ENCODE data around the gene CLINT1. TPM values are rescaled to one million over a fixed set of nuclear protein-coding genes. Genes with fewer than 3 reads are reported as not detected.
A peak's percentile ranks its signal among the peaks of the same experiment; 100 is the strongest.

Gene CLINT1
- polyA plus RNA-seq, 3 donors: 67.4 to 100 (median 71.9) TPM

DNA sequence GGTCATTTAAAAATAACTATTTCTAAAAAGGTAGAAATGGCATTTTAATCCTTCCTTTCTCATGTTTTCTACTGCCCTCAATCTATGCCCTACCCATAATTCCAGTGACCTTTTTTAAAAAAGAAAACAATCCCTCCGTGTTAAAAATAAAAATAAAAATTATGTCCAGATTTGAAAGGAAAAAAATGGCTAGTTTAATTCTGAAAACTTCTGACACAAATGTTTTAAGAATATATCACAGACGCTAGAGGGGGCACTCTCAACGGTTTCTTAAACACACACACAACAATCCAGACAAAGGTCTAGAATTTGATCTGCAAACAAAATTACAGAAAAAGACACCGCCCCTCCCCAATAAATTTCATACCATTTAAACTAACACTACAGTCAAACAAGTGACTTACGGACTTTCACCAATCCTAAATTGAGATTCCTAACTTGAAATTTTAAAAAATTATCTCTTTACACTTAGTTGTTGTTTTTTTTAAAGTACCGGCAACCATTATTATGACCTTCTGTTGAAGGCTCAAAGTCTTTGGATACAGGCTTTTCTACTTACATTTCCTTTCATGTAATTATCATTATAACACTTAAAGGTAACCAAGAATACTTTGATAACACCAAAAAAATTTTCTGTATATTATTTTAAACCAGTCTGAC is 38.2 kb downstream of the CLINT1 start:
- no peak overlapping the region for H3K4me3 ChIP-seq (replicated peaks in 1 of 3; ENCODE audit: low read depth in 2 of 3, low read length in 3 of 3)
- H3K36me3 Mint-ChIP-seq: peaks cover 6 to 14% of the 10 kb centered on the region in 2 donors
- TF ChIP-seq, protein P1, sequence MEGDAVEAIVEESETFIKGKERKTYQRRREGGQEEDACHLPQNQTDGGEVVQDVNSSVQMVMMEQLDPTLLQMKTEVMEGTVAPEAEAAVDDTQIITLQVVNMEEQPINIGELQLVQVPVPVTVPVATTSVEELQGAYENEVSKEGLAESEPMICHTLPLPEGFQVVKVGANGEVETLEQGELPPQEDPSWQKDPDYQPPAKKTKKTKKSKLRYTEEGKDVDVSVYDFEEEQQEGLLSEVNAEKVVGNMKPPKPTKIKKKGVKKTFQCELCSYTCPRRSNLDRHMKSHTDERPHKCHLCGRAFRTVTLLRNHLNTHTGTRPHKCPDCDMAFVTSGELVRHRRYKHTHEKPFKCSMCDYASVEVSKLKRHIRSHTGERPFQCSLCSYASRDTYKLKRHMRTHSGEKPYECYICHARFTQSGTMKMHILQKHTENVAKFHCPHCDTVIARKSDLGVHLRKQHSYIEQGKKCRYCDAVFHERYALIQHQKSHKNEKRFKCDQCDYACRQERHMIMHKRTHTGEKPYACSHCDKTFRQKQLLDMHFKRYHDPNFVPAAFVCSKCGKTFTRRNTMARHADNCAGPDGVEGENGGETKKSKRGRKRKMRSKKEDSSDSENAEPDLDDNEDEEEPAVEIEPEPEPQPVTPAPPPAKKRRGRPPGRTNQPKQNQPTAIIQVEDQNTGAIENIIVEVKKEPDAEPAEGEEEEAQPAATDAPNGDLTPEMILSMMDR (IDR thresholded peaks at IDR 0.05): peak; percentile 53
- H3K4me1 ChIP-seq (ENCODE audit: control insufficient read depth in 1 of 2, insufficient read depth in 2 of 2, low read length in 2 of 2): no peaks in the 10 kb centered on the region
- 20% methylated on average over 1 of the region's 6 CpGs for WGBS (ENCODE audit: insufficient coverage)
- H3K9me3 Mint-ChIP-seq: peaks cover 0 to 4% (median 3%) of the 10 kb centered on the region in 7 donors
- H4K20me1 ChIP-seq (ENCODE audit: insufficient read depth, low read length): peaks cover 96% of the 10 kb centered on the region
- DNase-seq: peak in 2 of 3 donors; percentile 2 to 3
- H3K27ac Mint-ChIP-seq: peak overlapping the region in 2 of 7 donors; percentile 10 to 78
- H3K27ac ChIP-seq (ENCODE audit: low read depth in 1 of 2, low read length in 2 of 2): peak overlapping the region in 1 of 2 donors; percentile 18
- H3K4me2 ChIP-seq (replicated peaks; ENCODE audit: extremely low read depth, low read length, poor library complexity, severe bottlenecking): no peak overlapping the region
- no peak overlapping the region for H3K4me3 Mint-ChIP-seq
- H2AFZ ChIP-seq (ENCODE audit: insufficient read depth, low read depth, low read length, poor library complexity, severe bottlenecking): no peak overlapping the region
- H3K36me3 ChIP-seq (replicated peaks in 1 of 2; ENCODE audit: control insufficient read depth in 1 of 2, insufficient read depth in 2 of 2, low read length in 2 of 2): peaks cover 1 to 14% of the 10 kb centered on the region in 2 donors
- H3K27me3 ChIP-seq (ENCODE audit: control insufficient read depth in 2 of 2, insufficient read depth in 2 of 2, low read length in 2 of 2): no peaks in the 10 kb centered on the region
- H3K79me2 ChIP-seq (ENCODE audit: insufficient read depth, low read length): peaks cover 97% of the 10 kb centered on the region
- H3K9me3 ChIP-seq (replicated peaks in 1 of 2; ENCODE audit: control insufficient read depth in 1 of 2, insufficient read depth in 1 of 2, low read length in 2 of 2): peaks cover 0 to 3% of the 10 kb centered on the region in 2 donors
- H3K27me3 Mint-ChIP-seq (ENCODE audit: low read depth in 3 of 3): no peaks in the 10 kb centered on the region
- H3K4me1 Mint-ChIP-seq: peaks cover 10% of the 10 kb centered on the region
- intact Hi-C loops (cut with micrococcal nuclease): no loop called here
- H3K9ac ChIP-seq (ENCODE audit: insufficient read depth, low read length, poor library complexity, severe bottlenecking): no peak overlapping the region

DNA sequence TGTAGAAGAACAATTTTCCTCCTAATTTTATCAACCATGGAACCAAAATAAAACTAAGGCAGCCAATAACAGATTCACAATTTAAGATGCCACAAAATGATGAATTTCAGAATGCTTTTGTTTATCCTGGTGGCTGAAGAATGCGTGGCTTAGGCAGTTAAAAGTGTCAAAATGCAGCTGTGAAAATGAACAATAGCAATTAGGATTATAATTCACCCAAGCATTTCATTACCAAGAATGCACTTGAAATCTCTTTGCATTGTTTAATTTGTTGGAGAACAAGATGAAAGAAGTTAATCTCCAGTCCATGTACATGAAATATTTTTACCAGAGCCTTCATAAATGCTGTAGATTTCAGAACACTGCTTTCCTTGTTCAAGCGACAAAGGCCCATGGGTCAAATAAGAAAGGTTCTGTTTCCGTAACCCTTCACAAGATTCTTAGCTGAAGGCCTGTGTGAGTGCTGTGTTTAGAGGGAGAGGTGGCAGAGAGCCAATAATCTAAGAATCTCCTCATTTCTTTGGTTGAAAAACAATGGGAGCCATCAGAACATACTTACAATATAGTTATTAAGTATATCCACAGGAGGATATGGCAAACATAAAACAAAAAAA is 39.3 kb downstream of the CLINT1 start:
- Mint-ChIP-seq H3K36me3 (peaks cover 13 to 24% of the 10 kb centered on the region in 2 donors), H3K9me3 (peaks cover 0 to 4% (median 3%) of the 10 kb centered on the region in 7 donors), H3K27me3 (ENCODE audit: low read depth in 3 of 3) (no peaks in the 10 kb centered on the region), H3K27ac (peak overlapping the region in 1 of 7 donors; percentile 26), H3K4me1 (peaks cover 10% of the 10 kb centered on the region), H3K4me3 (no peak overlapping the region)
- Histone ChIP-seq H3K4me1 (ENCODE audit: control insufficient read depth in 1 of 2, insufficient read depth in 2 of 2, low read length in 2 of 2) (peaks cover 0 to 3% of the 10 kb centered on the region in 2 donors), H3K4me3 (replicated peaks in 1 of 3; ENCODE audit: low read depth in 2 of 3, low read length in 3 of 3) (no peak overlapping the region), H3K27ac (ENCODE audit: low read depth in 1 of 2, low read length in 2 of 2) (no peak overlapping the region), H3K9ac (ENCODE audit: insufficient read depth, low read length, poor library complexity, severe bottlenecking) (no peak overlapping the region), H3K4me2 (replicated peaks; ENCODE audit: extremely low read depth, low read length, poor library complexity, severe bottlenecking) (no peak overlapping the region), H3K79me2 (ENCODE audit: insufficient read depth, low read length) (peaks cover 96% of the 10 kb centered on the region), H3K27me3 (ENCODE audit: control insufficient read depth in 2 of 2, insufficient read depth in 2 of 2, low read length in 2 of 2) (no peaks in the 10 kb centered on the region), H3K9me3 (replicated peaks in 1 of 2; ENCODE audit: control insufficient read depth in 1 of 2, insufficient read depth in 1 of 2, low read length in 2 of 2) (peaks cover 0 to 3% of the 10 kb centered on the region in 2 donors), H2AFZ (ENCODE audit: insufficient read depth, low read depth, low read length, poor library complexity, severe bottlenecking) (no peak overlapping the region), H4K20me1 (ENCODE audit: insufficient read depth, low read length) (peaks cover 85% of the 10 kb centered on the region), H3K36me3 (replicated peaks in 1 of 2; ENCODE audit: control insufficient read depth in 1 of 2, insufficient read depth in 2 of 2, low read length in 2 of 2) (peaks cover 8 to 26% of the 10 kb centered on the region in 2 donors)
- intact Hi-C loops (cut with micrococcal nuclease): no loop called here
- no CpG with 5 or more reads among the region's 3 CpGs for WGBS (ENCODE audit: insufficient coverage)
- TF ChIP-seq, protein P1 (IDR thresholded peaks at IDR 0.05): no peak
- no peak for DNase-seq

Measured in CD14-positive monocyte (primary cell).